ENCODE data around the gene BRME1.

DNA sequence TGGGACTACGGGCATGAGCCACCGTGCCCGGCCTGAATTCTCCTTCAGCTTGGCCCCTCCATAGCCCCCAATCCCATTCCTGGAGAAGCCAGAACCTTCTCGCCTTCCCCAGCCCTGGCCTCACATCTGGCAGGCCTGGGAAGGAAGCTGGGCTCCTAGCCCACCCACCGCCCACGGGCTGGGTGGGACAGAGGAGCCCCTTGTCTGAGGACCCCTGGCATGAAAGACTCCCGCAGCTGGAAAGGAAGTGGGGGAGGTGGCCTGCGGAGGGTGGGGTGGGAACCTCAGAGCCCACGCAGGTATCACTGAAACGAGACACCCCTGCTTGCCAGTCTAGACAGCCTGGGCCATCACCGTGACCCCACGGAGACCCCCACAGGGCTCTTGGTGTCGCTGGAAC, 36.6 kb downstream of the BRME1 start:
- TF ChIP-seq TAF1 (CRISPR knock-in tag; IDR thresholded peaks at IDR 0.05), result no peak
- no peak for TF ChIP-seq U2AF1 (optimal IDR thresholded peaks at IDR 0.05; ENCODE audit: low read depth, low read length)
- TF ChIP-seq, protein P1, sequence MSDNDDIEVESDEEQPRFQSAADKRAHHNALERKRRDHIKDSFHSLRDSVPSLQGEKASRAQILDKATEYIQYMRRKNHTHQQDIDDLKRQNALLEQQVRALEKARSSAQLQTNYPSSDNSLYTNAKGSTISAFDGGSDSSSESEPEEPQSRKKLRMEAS (IDR thresholded peaks at IDR 0.05), result no peak
- TF ChIP-seq, protein P2, sequence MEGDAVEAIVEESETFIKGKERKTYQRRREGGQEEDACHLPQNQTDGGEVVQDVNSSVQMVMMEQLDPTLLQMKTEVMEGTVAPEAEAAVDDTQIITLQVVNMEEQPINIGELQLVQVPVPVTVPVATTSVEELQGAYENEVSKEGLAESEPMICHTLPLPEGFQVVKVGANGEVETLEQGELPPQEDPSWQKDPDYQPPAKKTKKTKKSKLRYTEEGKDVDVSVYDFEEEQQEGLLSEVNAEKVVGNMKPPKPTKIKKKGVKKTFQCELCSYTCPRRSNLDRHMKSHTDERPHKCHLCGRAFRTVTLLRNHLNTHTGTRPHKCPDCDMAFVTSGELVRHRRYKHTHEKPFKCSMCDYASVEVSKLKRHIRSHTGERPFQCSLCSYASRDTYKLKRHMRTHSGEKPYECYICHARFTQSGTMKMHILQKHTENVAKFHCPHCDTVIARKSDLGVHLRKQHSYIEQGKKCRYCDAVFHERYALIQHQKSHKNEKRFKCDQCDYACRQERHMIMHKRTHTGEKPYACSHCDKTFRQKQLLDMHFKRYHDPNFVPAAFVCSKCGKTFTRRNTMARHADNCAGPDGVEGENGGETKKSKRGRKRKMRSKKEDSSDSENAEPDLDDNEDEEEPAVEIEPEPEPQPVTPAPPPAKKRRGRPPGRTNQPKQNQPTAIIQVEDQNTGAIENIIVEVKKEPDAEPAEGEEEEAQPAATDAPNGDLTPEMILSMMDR (CRISPR knock-in tag; IDR thresholded peaks at IDR 0.05), result no peak
